Measurements from ENCODE around the gene PDE1A. TPM values are rescaled to one million over a fixed set of nuclear protein-coding genes. Genes with fewer than 3 reads are reported as not detected.

The PDE1A gene
- total RNA-seq, 2 experiments from 2014 or later = not detected

DNA sequence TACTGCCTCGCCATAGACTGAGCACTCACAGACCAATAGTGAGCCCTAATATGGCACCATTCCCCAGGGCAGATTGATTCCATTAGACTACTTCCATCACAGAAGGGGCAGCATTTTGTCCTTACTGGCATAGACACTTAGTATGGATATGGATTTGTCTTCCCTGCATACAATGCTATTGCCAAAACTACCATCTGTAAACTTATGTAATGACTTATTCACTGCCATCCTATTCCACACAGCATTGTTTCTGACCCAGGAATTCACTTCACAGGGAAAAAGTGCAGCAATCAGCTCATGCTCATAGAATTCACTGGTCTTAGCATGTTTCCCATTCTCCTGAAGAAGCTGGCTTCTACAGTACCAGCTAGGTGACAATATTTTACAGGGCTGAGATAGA, 262.1 kb downstream of the PDE1A start:
- POLR2A ChIA-PET = no interaction called here
- no peak overlapping the region for H3K4me3 Mint-ChIP-seq
- TF ChIP-seq, protein P1, sequence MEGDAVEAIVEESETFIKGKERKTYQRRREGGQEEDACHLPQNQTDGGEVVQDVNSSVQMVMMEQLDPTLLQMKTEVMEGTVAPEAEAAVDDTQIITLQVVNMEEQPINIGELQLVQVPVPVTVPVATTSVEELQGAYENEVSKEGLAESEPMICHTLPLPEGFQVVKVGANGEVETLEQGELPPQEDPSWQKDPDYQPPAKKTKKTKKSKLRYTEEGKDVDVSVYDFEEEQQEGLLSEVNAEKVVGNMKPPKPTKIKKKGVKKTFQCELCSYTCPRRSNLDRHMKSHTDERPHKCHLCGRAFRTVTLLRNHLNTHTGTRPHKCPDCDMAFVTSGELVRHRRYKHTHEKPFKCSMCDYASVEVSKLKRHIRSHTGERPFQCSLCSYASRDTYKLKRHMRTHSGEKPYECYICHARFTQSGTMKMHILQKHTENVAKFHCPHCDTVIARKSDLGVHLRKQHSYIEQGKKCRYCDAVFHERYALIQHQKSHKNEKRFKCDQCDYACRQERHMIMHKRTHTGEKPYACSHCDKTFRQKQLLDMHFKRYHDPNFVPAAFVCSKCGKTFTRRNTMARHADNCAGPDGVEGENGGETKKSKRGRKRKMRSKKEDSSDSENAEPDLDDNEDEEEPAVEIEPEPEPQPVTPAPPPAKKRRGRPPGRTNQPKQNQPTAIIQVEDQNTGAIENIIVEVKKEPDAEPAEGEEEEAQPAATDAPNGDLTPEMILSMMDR (IDR thresholded peaks at IDR 0.05) = no peak
- no peaks in the 10 kb centered on the region for H3K27me3 Mint-ChIP-seq
- no peak overlapping the region for H3K27ac Mint-ChIP-seq
- CTCF ChIA-PET = no interaction called here
- DNase-seq = no peak
- ATAC-seq = no peak
- intact Hi-C loops (cut with micrococcal nuclease) = no loop called here
- no peaks in the 10 kb centered on the region for H3K4me1 Mint-ChIP-seq (ENCODE audit: low read depth)
- H3K9me3 Mint-ChIP-seq = no peaks in the 10 kb centered on the region
- no peaks in the 10 kb centered on the region for H3K36me3 Mint-ChIP-seq (ENCODE audit: low read depth)

- ChIA-PET POLR2A (no interaction called here), CTCF (no interaction called here)
- Mint-ChIP-seq H3K4me3 (no peak overlapping the region), H3K4me1 (ENCODE audit: low read depth) (no peaks in the 10 kb centered on the region), H3K27me3 (no peaks in the 10 kb centered on the region), H3K9me3 (no peaks in the 10 kb centered on the region), H3K27ac (no peak overlapping the region), H3K36me3 (ENCODE audit: low read depth) (no peaks in the 10 kb centered on the region)
- DNase-seq (no peak), ATAC-seq (no peak)
- TF ChIP-seq, protein P1 (IDR thresholded peaks at IDR 0.05) = no peak
- intact Hi-C loops (cut with micrococcal nuclease) = no loop called here
These were observed 263.0 kb downstream of the PDE1A start for GRCh38 chr2:182163878-182164277.

DNA sequence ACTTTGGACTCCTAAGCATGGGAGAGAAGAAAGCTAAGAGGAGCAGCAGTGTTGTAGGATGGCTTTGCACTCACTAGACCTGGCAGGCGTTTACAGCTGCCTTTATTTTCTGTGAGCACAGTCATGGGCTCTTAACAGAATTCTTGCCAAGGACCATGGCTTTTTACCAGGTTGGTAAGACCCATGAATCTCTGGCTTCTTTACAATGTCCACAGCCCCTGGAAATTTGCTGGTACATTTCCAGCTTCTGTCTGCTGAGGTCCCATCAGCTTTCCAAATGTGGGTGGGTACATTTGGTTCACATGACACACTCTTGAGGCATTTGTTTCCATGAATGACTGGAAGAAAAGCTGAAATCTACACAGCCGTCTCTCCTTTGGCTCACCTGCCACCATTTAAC, 278.5 kb downstream of the PDE1A start:
- intact Hi-C loops (cut with micrococcal nuclease) = no loop called here
- H3K9me3 Mint-ChIP-seq = no peaks in the 10 kb centered on the region
- no peaks in the 10 kb centered on the region for H3K27me3 Mint-ChIP-seq
- H3K36me3 Mint-ChIP-seq (ENCODE audit: low read depth) = no peaks in the 10 kb centered on the region
- TF ChIP-seq, protein P1 (IDR thresholded peaks at IDR 0.05) = no peak
- no peaks in the 10 kb centered on the region for H3K4me1 Mint-ChIP-seq (ENCODE audit: low read depth)
- no peak overlapping the region for H3K27ac Mint-ChIP-seq
- DNase-seq (no peak), ATAC-seq (no peak)
- ChIA-PET POLR2A (interaction anchor here (0.6 kb wide), 1 partner anchor 13 kb away, joined by 3 read pairs; no protein-coding TSS in a partner anchor), CTCF (no interaction called here)
- H3K4me3 Mint-ChIP-seq = no peak overlapping the region

DNA sequence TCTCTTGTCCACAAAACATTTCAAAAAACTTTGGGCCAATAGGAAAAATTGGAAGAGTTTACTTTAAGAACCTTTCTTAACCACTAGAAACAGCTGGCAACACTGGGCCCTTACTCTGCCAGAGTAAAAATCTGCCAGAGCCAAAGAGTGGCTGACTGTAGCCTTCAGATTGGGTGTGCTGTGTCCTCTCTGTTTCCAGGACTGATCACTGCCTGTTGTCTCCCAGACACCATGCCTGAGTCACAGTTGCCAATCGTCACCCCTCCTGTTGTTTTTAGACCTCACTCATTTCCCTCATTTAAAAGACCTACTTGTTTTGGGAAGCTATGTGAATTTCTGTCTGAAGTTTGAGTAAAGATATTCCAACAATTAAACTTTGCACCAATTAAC, 282.1 kb downstream of the PDE1A start:
- Mint-ChIP-seq H3K27me3 (no peaks in the 10 kb centered on the region), H3K4me1 (ENCODE audit: low read depth) (no peaks in the 10 kb centered on the region), H3K9me3 (no peaks in the 10 kb centered on the region), H3K4me3 (no peak overlapping the region), H3K27ac (no peak overlapping the region), H3K36me3 (ENCODE audit: low read depth) (no peaks in the 10 kb centered on the region)
- ATAC-seq (no peak), DNase-seq (no peak)
- POLR2A ChIA-PET = no interaction called here
- CTCF ChIA-PET = no interaction called here
- TF ChIP-seq, protein P1 (IDR thresholded peaks at IDR 0.05) = no peak
- intact Hi-C loops (cut with micrococcal nuclease) = no loop called here

DNA sequence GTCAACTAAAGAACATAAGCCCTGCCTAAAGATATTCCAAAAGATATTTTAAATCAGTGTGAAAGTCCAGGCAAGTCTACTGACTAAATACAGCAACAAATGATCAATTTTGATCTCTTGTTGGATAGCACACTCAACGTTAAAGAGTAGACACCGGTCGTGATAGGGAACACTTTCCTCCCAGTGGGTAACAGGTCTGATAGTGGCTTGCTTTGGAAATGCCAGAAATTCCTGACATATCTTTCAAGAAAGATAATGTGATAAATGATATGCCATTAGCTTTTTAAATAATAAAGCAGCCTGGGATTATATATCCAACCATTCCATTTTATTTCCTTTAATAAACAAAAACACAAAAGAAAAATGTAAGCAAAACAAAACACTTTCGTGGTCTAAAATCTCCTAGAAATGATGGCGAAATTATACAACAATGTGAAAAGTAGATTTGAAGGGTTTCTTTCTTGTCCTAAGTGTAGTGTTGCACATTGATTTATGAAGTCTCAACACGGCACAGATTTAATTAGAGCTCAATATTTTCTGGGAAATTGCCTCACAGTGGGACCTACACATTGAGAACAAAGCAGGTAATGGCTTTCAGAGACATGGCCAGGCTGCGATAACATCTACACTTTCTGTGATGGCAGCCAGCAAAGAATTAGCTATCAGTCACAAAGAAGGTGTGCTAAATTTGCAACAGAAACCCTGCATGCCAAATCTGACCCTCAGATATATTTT, 282.6 kb downstream of the PDE1A start:
- H3K4me3 Mint-ChIP-seq = no peak overlapping the region
- H3K4me1 Mint-ChIP-seq (ENCODE audit: low read depth) = no peaks in the 10 kb centered on the region
- ChIA-PET CTCF (no interaction called here), POLR2A (no interaction called here)
- no peak for ATAC-seq
- no peaks in the 10 kb centered on the region for H3K27me3 Mint-ChIP-seq
- H3K27ac Mint-ChIP-seq = no peak overlapping the region
- DNase-seq = no peak
- H3K9me3 Mint-ChIP-seq = no peaks in the 10 kb centered on the region
- no peaks in the 10 kb centered on the region for H3K36me3 Mint-ChIP-seq (ENCODE audit: low read depth)
- intact Hi-C loops (cut with micrococcal nuclease) = no loop called here
- TF ChIP-seq, protein P1 (IDR thresholded peaks at IDR 0.05) = no peak
